Stimulated activated CD8-positive, alpha-beta memory T cell treated with anti-CD3 and anti-CD28 coated beads, Interleukin-7, amount 100 ng/mL, for 24 hours (primary cell): ENCODE results near the gene ITPR2.
"Not testable (repeated sequence)": the region's sequence is repeated elsewhere in the genome, so short reads cannot be mapped to it uniquely, and the experiment has no call there.

Experiments used
- DNase-seq: peaks from one replicate; pipeline ENCODE4 v3.0.0-alpha.2; 2020; ENCODE audit warnings: low read depth

ITPR2 gene

GRCh38 chr12:26786865-26787514 lies 46.0 kb downstream of the ITPR2 start:
- DNase-seq: no peak

- no peak for DNase-seq
These were observed 46.5 kb downstream of the ITPR2 start for GRCh38 chr12:26786491-26786864.

GRCh38 chr12:26783816-26784379 lies 49.1 kb downstream of the ITPR2 start:
- DNase-seq: not testable (repeated sequence)

- DNase-seq: no peak
These were observed 49.9 kb downstream of the ITPR2 start for GRCh38 chr12:26783131-26783526.

GRCh38 chr12:26782372-26783130 lies 50.4 kb downstream of the ITPR2 start:
- DNase-seq: no peak

- not testable (repeated sequence) for DNase-seq
These were observed 52.3 kb downstream of the ITPR2 start for GRCh38 chr12:26780656-26781055.

GRCh38 chr12:26778173-26778775 lies 54.7 kb downstream of the ITPR2 start:
- DNase-seq: not testable (repeated sequence)

- DNase-seq: no peak
These were observed 55.8 kb downstream of the ITPR2 start for GRCh38 chr12:26777236-26777635.

GRCh38 chr12:26775991-26776390 lies 57.0 kb downstream of the ITPR2 start:
- not testable (repeated sequence) for DNase-seq

GRCh38 chr12:26773313-26774104 lies 59.5 kb downstream of the ITPR2 start:
- DNase-seq: no peak

- no peak for DNase-seq
These were observed 61.1 kb downstream of the ITPR2 start for GRCh38 chr12:26771861-26772260.

- no peak for DNase-seq
These were observed 62.5 kb downstream of the ITPR2 start for GRCh38 chr12:26770239-26771070.

GRCh38 chr12:26769611-26770010 lies 63.4 kb downstream of the ITPR2 start:
- DNase-seq: no peak

GRCh38 chr12:26768611-26769603 lies 64.1 kb downstream of the ITPR2 start:
- DNase-seq: no peak

GRCh38 chr12:26767865-26768264 lies 65.1 kb downstream of the ITPR2 start:
- no peak for DNase-seq

GRCh38 chr12:26767116-26767515 lies 65.9 kb downstream of the ITPR2 start:
- no peak for DNase-seq

- no peak for DNase-seq
These were observed 70.8 kb downstream of the ITPR2 start for GRCh38 chr12:26762186-26762585.

- no peak for DNase-seq
These were observed 71.2 kb downstream of the ITPR2 start for GRCh38 chr12:26761775-26762174.

GRCh38 chr12:26760657-26761293 lies 72.2 kb downstream of the ITPR2 start:
- no peak for DNase-seq
